Left hindlimb (tissue), 1 donor: Measurements from ENCODE around the gene AMBP.

ENCODE experiments used
- DNase-seq: peaks from one replicate; pipeline ENCODE4 v3.0.0-alpha.2; 2018

AMBP gene

GRCh38 chr9:114091711-114092110 is 13.6 kb upstream of the AMBP start:
- DNase-seq: no peak

GRCh38 chr9:114090798-114091197 is 12.7 kb upstream of the AMBP start:
- DNase-seq: no peak

GRCh38 chr9:114089206-114089840 is 11.2 kb upstream of the AMBP start:
- DNase-seq: no peak

- no peak for DNase-seq
Measured at GRCh38 chr9:114088571-114089170, 10.6 kb upstream of the AMBP start.

- DNase-seq: no peak
Measured at GRCh38 chr9:114087721-114088120, 9.6 kb upstream of the AMBP start.

GRCh38 chr9:114086607-114087006 is 8.5 kb upstream of the AMBP start:
- DNase-seq: no peak

- no peak for DNase-seq
Measured at GRCh38 chr9:114086009-114086408, 7.9 kb upstream of the AMBP start.

- DNase-seq: no peak
Measured at GRCh38 chr9:114085387-114085789, 7.3 kb upstream of the AMBP start.

- peak; percentile 25 for DNase-seq
Measured at GRCh38 chr9:114084282-114085073, 6.4 kb upstream of the AMBP start.

- peak; percentile 12 for DNase-seq
Measured at GRCh38 chr9:114083666-114084065, 5.6 kb upstream of the AMBP start.

- DNase-seq: peak; percentile 25
Measured at GRCh38 chr9:114082763-114083412, 4.8 kb upstream of the AMBP start.

GRCh38 chr9:114082017-114082762 is 4.1 kb upstream of the AMBP start:
- peak; percentile 89 for DNase-seq

GRCh38 chr9:114081441-114082016 is 3.4 kb upstream of the AMBP start:
- DNase-seq: peak; percentile 17

- DNase-seq: peak; percentile 8
Measured at GRCh38 chr9:114080773-114081440, 2.8 kb upstream of the AMBP start.

GRCh38 chr9:114080195-114080772 is 2.2 kb upstream of the AMBP start:
- no peak for DNase-seq

- DNase-seq: peak; percentile 6
Measured at GRCh38 chr9:114078781-114079156, 669 bp upstream of the AMBP start.

- peak; percentile 23 for DNase-seq
Measured at GRCh38 chr9:114077162-114077837, 800 bp downstream of the AMBP start.

GRCh38 chr9:114076237-114077161 is 1.6 kb downstream of the AMBP start:
- DNase-seq: peak; percentile 29

GRCh38 chr9:114075602-114076001 is 2.5 kb downstream of the AMBP start:
- DNase-seq: no peak
